Activated CD8-positive, alpha-beta memory T cell treated with anti-CD3 and anti-CD28 coated beads for 1 hour (primary cell): Measurements from ENCODE around the gene CEP68.
"Not testable (repeated sequence)": the region's sequence is repeated elsewhere in the genome, so short reads cannot be mapped to it uniquely, and the experiment has no call there.

Experiments used
- DNase-seq, 2 donors: peaks; one replicate each; pipeline ENCODE4 v3.0.0-alpha.2; 2020; ENCODE audit warnings: low read depth in 1 of 2; ENCODE audit errors: extremely low read depth in 1 of 2

Gene CEP68, protein sequence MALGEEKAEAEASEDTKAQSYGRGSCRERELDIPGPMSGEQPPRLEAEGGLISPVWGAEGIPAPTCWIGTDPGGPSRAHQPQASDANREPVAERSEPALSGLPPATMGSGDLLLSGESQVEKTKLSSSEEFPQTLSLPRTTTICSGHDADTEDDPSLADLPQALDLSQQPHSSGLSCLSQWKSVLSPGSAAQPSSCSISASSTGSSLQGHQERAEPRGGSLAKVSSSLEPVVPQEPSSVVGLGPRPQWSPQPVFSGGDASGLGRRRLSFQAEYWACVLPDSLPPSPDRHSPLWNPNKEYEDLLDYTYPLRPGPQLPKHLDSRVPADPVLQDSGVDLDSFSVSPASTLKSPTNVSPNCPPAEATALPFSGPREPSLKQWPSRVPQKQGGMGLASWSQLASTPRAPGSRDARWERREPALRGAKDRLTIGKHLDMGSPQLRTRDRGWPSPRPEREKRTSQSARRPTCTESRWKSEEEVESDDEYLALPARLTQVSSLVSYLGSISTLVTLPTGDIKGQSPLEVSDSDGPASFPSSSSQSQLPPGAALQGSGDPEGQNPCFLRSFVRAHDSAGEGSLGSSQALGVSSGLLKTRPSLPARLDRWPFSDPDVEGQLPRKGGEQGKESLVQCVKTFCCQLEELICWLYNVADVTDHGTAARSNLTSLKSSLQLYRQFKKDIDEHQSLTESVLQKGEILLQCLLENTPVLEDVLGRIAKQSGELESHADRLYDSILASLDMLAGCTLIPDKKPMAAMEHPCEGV

DNA sequence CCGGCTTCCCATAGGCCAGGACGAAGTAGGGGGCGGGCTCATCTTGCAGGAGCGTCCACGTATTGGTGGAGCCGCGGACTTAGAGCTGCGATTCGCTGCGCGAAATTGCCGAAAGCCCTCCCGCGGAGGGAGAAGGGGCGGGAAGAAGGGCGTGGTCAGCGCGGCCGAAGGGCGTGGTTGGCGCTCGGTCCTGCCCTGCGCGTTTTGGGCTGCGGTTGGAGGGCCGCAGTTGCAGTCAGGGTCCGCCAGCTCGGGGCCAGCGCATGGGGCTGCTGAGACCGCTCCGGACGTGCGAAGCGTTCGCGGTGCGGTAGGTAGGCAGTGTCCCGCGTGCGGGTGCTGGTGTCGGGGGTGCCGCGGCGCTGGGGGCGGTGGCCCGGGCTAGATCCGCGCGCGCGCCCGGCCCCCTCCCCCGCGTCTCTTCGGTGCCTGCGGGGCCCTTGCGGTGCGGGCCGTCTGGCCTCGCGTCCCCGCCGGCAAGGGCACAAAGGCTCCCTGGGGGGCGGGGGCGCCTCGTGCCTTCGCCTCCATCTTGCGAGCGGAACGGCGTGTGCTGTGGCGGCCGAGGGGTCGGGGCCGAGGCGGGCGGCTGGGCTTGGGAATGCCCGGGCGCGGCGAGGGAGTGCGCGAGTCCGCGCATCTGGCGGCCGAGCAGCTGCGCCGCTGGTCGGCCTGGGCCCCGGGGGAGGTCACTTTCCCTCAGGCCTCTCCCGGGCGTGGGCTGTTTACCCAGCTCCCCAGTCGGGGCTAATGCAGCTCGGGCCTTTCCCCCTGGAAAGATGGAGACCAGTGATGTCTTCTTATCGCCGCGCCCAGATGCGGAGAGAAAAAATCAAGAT, at the start of gene CEP68:
CEP68 (plus strand) TSS at position 202 of the 839 bp plus-strand sequence. CDS start 13,029 bp downstream, outside the sequence.
- peak; percentile 91 to 92 for DNase-seq

DNA sequence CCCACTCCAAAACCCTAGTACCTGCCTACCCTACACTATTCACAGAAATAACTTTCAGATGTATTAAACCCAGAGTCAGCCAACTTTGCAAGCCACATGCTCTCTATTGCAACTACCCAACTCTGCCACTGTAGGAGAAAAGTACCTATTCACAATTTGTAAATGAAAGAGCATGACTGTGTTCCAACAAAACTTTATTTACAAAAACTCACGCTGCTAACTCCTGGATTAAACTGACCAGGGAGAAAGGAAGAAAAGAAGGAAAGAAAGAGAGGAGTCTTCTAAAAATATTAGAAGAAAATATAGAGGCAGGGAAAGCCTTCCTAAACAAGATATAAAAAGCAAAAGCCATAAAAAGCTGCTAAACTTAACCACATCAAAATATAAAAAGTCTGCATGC, 42.4 kb upstream of the CEP68 start:
- no peak for DNase-seq

DNA sequence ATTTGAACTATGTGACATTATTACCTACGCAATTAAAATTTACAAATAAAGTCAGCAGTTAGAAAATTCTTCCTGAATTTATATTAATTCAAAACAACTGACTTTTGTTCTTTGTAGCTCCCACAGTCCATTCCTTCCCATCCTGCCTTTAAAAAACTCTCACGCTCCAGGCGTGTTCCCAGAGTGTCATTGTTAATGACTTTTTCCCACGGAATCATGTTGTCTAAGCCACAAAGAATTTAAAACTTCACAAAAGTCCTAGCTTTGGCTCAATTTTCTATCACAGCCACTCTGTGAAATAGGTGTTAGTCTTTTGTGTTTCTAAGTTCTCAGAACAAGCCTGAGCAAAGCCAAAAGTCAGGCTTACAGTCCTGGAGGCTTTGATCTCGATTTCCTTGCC, 40.5 kb upstream of the CEP68 start:
- DNase-seq: no peak

DNA sequence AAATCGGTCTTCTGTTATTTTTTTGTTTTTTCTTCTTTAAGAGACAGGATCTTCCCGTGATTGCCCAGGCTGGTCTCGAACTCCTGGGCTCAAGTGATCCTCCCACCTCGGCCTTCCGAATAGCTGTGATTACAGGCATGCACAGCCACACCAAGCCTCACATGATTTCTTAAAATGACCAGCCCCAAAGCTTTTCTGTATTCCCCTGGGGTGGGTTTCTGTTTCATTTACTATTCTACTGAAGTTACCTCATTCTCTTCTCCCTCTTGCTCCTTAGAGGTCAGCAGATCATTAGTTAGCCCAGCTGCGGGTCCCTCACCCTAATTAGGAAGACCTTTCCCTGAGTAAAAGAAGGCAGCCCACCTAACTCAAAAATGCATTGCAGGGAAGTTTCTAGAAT, 39.4 kb upstream of the CEP68 start:
- no peak for DNase-seq

DNA sequence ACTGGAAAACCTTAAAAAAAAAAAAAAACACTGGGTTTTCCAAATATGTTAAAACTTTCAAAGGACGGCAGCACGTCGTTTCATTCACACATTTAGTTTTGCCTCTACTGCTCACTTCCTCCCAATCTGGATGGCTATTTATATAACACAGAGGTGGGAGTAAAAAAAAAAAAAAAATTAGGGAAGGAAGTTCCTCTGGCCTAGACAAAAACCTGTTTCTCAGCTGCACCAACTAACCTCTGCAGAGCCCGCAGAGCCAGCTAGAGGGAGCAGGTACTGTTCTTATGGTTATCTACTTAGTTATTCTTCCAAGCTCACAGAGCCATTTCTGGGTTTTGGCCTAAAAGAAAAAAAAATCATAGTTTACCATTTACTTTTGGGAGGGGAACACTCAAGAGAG, 38.9 kb upstream of the CEP68 start:
- DNase-seq: no peak

DNA sequence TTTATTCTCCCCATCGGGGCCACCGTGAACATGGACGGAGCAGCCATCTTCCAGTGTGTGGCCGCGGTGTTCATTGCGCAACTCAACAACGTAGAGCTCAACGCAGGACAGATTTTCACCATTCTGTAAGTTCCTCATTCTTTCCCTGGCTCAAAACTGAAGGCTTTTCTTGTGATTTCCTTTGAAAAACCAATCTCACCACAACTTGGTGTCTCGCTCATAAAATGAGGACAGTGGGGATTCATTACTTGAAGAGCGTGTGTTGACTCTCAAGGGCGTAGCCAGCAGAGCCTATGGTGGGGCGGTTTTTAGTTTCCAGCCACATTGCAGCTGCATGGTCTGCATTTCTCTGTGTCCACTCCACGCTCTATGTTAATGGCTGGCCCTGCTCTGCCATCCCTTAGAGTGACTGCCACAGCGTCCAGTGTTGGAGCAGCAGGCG, 38.1 kb upstream of the CEP68 start:
- no peak for DNase-seq

DNA sequence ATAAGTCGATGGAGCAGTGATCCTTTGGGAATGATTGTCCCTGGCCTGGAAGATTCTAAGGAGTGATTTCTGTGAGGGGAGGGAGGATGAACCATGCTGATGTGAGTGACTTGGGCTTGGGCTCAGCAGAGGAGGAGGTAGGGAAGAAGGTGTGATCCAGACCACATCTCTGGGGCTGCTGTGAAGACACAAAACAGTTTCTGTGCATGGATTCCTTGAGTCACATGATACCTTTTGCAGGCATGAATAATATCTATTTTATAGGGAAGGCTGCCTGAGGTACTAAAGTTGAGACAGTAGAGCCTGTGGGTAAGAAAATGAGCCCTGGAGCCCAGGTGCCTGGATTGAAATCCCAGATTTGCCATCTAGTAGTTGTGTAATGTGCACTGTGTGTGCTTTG, 37.2 kb upstream of the CEP68 start:
- DNase-seq: no peak

DNA sequence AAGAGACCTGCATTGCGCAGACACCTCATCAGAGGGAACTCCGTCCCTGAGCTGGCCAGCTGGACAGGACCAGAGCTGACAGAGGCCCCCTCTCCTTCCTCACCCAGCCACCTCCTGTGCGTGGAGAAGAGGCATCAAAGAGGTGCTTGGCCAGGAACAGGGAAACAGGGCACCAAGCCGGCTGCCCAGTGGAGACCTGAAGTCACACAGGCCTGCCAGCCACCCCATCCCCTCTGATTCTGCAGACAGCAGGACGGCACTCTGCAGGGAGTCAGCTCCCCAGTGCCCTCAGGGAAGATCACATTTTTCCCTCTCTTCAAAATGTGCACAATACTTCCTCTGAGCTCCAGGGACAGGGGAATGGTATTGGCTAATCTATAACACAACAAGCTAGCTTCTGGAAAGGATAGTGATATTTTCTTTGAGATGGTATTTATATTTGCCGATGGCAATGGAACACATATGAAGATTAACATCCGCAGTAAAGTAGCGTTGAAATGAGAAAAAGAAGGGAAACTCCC, 36.5 kb upstream of the CEP68 start:
- DNase-seq: no peak

DNA sequence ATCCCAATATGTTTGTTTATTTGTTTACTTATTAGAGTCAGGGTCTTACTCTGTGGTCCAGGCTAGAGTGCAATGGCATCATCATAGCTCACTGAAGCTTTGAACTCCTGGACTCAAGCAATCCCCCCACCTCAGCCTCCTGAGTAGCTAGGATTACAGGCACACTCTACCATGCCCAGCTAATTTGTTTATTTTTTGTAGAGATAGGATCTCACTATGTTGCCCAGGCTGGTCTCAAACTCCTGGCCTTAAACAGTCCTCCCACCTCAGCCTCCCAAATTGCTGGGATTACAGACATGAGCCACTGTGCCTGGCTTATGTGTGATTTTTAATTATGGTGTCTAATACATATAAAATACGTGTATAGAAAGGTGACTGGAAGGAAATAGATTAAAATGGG, 36.0 kb upstream of the CEP68 start:
- not testable (repeated sequence) for DNase-seq

DNA sequence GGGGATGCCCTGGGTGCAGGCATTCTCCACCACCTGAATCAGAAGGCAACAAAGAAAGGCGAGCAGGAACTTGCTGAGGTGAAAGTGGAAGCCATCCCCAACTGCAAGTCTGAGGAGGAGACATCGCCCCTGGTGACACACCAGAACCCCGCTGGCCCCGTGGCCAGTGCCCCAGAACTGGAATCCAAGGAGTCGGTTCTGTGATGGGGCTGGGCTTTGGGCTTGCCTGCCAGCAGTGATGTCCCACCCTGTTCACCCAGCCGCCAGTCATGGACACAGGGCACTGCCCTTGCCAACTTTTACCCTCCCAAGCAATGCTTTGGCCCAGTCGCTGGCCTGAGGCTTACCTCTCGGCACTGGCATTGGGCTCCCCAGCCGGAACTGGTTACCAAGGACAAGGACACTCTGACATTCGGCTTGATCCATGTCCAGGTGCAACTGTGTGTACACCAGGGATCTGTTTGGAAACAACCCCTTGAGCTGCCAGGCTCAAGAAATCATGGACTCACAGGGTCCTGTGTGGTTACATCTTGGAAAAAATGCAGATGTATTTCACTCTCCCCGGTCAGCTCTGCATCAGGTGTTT, 35.2 kb upstream of the CEP68 start:
- DNase-seq: no peak

DNA sequence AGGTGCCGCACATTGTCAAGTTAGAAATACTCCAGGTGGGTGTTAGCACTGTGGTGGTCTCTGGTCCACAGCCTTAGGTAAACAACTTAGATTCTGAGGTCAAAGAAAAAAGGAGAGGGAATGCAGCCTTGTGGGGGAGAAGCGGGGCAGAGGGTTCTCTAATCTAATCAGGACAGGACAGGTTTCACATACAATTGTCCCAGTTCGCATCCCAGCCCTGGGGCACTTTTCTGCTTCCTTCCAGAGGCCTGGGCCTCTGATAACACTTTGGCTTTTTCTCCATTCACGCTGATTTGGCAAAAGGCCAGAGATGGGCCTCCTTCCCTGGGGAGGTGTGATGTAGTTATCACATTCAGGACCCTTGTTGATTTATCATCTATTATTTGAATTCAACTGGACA, 34.5 kb upstream of the CEP68 start:
- DNase-seq: no peak

DNA sequence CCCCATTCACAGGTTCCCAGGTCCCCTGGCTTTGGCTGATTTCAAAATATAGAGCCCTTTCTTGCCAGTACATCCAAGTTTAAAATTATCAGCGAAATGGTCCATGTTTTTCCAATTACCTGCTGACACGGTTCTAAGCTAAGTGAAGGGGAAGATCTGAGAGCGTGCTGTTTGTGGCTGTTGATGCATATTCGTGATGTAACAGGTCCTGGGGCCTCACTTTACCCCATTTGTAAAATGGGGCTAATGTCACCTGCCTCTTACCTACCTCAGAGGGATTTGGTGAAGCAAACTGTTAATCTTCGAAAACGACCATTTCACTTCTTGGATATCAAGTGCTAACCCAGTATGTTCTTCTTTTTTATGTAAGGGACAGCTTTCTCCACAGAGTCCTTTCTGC, 34.0 kb upstream of the CEP68 start:
- DNase-seq: no peak

DNA sequence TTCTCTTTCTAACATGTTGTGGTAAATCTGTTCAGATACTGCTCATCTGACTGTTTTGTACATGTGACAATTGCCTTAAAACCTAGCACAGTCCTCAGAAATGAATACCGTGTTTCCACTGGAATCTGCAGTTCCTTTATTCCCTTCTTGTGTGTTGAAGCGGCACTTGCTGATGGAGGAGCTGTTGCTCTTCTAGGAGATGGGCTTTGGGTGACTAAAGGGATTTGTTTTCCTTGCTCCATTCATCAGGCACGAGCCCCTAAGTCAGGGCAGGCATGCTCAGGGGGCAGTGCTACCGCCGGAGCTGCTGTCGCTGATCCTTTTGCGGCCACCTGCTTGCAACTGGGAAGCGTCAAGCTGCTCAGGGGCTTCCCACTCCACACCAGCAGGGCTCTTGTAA, 32.5 kb upstream of the CEP68 start:
- DNase-seq: no peak

DNA sequence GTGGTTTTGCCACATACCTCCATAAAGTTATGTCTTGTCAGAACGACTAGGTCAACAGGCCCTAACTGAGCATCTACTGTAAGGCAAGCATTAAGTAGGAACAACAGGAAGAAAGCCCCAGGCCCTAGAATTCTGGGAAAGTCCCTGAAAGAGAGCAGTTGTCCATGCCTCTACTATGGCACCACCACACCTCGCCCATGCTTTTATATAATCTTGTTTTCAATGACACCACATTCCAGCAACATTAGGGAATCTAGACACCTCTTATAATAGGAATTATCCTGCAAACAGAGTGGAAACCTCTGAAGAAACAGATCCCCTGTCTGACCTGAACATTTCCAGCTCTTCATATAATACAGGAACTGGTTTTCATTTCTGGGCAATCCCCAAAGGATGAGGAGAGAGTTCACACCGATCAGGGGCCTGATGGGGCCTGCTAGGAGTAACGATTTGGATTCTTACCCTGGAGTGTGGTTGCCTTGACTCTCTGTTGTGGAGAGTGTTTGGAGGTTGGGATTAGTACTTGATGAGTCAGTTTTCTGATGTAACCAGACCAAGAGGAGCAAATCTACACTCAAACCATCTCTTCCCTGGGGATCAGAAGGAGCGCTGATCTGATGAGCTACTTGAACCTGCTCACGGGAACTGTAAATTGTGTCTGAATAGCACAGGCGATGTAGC, 31.9 kb upstream of the CEP68 start:
- DNase-seq: no peak

DNA sequence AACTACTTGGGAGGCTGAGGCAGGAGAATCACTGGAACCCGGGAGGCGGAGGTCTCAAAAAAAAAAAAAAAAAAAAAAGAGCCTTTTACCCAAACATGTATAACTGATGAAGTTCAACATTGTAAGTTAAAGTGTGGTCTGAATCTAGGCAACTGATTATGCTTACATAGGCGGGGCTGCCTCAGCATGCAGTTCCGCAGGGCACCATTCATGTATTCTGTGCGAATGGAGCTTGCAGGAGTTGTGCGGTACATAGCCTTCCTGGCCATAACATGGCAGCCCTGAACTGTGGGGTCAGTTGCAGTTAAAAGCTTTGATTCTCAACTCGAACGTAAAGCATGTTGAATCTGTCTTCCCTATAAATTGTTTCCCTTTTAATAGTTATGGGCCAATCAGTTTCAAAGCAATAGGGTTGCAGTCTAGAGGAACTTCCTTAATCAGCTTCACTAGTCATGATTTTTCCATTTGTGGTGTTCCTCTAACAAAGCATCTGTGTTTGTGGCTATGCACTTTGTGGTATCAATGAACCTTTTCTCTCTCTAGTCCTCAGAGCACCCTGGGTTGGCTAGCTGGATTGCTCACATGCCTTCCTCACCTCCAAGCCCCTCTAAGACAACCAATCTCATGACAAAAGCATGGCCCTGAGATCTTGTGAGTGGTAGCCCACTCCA, 30.6 kb upstream of the CEP68 start:
- no peak for DNase-seq

DNA sequence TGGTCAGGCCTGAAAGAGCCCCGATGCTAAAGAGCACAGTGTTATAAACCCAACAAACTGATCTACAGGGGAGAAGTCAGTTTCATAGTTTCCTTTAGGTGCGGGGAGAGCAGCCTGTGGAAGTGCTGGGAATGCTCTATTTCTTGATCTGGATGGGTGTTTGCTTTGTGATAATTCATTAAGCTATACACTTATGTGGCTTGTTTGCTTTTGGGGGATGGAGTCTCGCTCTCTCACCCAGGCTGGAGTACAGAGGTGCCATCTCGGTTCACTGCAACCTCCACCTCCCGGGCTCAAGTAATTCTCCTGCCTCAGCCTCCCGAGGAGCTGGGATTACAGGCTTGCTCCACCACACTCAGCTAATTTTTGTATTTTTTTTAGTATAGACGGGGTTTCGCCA, 30.1 kb upstream of the CEP68 start:
- no peak for DNase-seq

DNA sequence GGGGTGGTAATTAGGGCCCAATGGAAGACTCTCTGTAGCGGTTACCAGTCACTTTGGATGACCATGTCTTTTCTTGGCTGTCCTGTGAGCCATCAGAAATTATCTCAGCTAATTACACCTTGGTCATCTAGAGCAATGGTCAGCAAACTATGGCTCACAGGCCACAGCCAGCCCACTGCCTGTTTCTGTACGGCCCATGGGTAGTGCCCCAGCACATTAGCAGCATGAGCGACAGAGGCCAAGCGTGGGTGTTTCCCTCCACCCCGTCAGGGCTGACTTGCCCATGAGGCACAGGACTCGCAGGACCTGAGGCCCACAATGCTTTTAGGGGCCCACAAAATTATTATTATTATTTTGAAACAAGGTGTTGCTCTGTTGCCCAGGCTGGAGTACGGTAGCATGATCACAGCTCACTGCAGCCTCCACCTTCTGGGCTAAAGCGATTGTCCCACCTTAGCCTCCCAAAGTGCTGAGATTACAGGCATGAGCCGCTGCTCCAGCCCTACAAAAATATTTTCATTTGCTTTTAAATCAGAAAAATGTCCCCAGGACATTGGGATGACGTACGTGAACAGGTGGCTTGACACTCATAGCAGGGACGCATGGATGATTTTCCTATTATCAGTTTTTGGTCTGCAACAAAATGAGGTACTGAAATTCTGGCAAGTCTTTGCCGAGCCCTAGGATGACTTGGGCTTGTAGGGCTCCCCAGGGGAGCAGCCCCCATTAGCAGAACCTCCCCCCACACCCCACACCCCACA, 29.3 kb upstream of the CEP68 start:
- no peak for DNase-seq

DNA sequence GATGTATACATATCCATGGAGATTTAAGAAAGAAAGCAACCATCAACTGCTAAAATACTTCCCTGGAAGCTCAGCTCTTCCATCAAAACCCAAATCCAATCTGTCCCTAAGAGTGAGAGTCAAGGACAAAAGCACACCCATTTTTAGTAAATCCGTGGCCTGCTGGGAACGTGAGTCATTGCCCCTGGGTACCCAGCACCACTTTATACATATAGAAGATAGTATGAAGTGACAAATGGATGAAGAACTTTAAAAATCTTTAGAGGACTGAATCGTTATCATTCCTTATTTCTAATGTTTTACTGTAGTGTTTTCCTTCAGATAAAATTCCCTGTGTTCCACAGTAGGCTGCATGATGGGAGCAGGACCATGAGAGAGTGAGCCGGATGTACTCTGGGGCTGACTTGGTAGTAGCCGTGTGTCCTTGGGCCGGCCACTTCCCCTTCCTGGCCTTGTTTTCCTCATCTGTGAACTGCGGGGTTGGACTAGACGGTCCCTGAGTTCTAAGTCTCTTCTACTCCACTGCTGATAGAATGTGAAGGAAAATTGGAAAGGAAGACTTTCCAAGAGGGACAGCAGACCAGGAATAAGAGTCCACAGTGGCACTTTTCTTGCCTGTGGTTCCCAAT, 28.5 kb upstream of the CEP68 start:
- no peak for DNase-seq
